Tibial nerve (tissue), 4 donors: ENCODE results near the gene TRMT10C. TPM values are rescaled to one million over a fixed set of nuclear protein-coding genes. Genes with fewer than 3 reads are reported as not detected.
A peak's percentile ranks its signal among the peaks of the same experiment; 100 is the strongest.

Experiments
- DNase-seq, 2 donors: peaks; one replicate each; pipeline ENCODE4 v3.0.0-alpha.2; 2019; ENCODE audit warnings: low spot score in 2 of 2
- H3K27ac ChIP-seq, 4 donors: fragments of 200-600 bp; sonication (generic) in 3 of 4; one replicate each; pipeline ENCODE4 v1.5.1; 2017 to 2019; ENCODE audit warnings: mild to moderate bottlenecking in 1 of 4
- H3K27me3 ChIP-seq, 2 donors: fragments of 200-600 bp; sonication (generic) in 1 of 2; one replicate each; pipeline versions ENCODE4 v1.5.1 to v1.6.0; 2017 to 2019
- H3K36me3 ChIP-seq, 3 donors: fragments of 200-600 bp; sonication (generic); one replicate each; pipeline ENCODE4 v1.5.1; 2018 to 2019
- H3K4me1 ChIP-seq, 4 donors: fragments of 200-600 bp; sonication (generic) in 3 of 4; one replicate each; pipeline ENCODE4 v1.5.1; 2017 to 2019
- H3K4me3 ChIP-seq, 4 donors: fragments of 200-600 bp; sonication (generic) in 3 of 4; one replicate each; pipeline ENCODE4 v1.5.1; 2017 to 2019; ENCODE audit warnings: mild to moderate bottlenecking in 1 of 4, moderate library complexity in 1 of 4
- H3K9me3 ChIP-seq, 4 donors: fragments of 200-600 bp; sonication (generic) in 3 of 4; one replicate each; pipeline ENCODE4 v1.5.1; 2017 to 2019
- EP300 ChIP-seq, 2 donors: sonication (generic); formaldehyde crosslinking; IDR thresholded peaks; one replicate each; pipeline ENCODE4 v1.6.1; 2017; ENCODE audit warnings: antibody characterized with exemption in 2 of 2, mild to moderate bottlenecking in 1 of 2
- POLR2A ChIP-seq, 2 donors: fragments of 450-650 bp; IDR thresholded peaks; one replicate each; pipeline ENCODE4 v1.6.1; 2017; ENCODE audit warnings: antibody characterized with exemption in 2 of 2, mild to moderate bottlenecking in 2 of 2, moderate library complexity in 2 of 2
- WGBS, 2 donors: methylation state at CpG; one replicate each; pipeline ENCODE4 v1.1.5; 2018; 5-methylcytosine and 5-hydroxymethylcytosine counted together
- total RNA-seq, 4 donors: library from RNA; depleted of rRNA; stranded (reverse); fragments of >200 nt; gene quantifications; one replicate each; pipeline ENCODE4 v1.1.0, GENCODE V29; 2016
- TF ChIP-seq, protein P1 (sequence below), 5 experiments: fragments of 200-600 bp in 3 of 5; fragments of 450-650 bp in 2 of 5; sonication (generic) in 3 of 5; IDR thresholded peaks; one replicate each; pipeline ENCODE4 v1.5.1; 2016 to 2019; ENCODE audit warnings: antibody characterized with exemption in 5 of 5, mild to moderate bottlenecking in 3 of 5, moderate library complexity in 2 of 5

TRMT10C gene
- total RNA-seq, 4 donors from 2014 or later: 12.6 to 26.7 (median 16.2) TPM

DNA sequence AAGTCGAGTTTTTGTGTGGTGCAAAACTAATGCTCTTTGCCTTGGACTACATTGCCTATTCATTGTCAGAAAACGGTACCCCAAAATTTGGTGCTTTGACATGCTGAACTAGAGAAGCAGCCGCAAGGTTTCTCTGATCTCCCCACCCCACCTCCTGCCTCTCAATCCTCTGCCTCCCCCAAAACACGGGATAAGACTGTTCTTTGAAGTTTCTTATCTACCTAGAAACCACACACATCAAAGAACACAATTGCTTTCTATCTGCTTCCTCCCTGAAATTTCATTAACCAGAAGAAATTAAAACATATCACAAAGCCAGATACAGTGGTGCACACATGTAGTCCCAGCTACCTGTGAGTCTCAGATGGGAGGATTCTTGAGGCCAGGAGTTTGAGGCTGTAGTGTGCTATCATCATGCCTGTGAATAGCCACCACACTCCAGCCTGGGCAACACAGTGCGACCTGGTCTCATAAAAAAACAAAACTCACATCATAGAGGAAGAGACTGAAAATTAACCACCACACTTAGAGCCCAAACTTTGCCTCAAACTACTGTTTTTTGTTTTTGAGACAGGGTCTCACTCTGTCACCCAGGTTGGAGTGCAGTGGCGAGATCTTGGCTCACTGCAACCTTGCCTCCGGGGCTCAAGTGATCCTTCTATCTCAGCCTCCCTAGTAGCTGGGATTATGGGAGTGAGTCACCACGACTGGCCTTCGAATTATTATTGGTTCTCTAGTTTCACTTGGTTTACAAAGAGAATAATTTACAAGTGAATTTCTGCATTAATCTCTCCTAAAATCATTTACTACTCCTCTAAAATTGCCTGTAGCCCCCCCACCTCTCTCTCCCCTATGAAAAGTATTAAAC, 9.6 kb downstream of the TRMT10C start:
- no peaks in the 10 kb centered on the region for H3K9me3 ChIP-seq
- H3K27me3 ChIP-seq: no peaks in the 10 kb centered on the region
- peaks cover 0 to 24% (median 15%) of the 10 kb centered on the region in 4 donors for H3K4me1 ChIP-seq
- no peak overlapping the region for H3K4me3 ChIP-seq
- TF ChIP-seq POLR2A (IDR thresholded peaks at IDR 0.05) (no peak), EP300 (IDR thresholded peaks at IDR 0.05) (no peak)
- TF ChIP-seq, protein P1, sequence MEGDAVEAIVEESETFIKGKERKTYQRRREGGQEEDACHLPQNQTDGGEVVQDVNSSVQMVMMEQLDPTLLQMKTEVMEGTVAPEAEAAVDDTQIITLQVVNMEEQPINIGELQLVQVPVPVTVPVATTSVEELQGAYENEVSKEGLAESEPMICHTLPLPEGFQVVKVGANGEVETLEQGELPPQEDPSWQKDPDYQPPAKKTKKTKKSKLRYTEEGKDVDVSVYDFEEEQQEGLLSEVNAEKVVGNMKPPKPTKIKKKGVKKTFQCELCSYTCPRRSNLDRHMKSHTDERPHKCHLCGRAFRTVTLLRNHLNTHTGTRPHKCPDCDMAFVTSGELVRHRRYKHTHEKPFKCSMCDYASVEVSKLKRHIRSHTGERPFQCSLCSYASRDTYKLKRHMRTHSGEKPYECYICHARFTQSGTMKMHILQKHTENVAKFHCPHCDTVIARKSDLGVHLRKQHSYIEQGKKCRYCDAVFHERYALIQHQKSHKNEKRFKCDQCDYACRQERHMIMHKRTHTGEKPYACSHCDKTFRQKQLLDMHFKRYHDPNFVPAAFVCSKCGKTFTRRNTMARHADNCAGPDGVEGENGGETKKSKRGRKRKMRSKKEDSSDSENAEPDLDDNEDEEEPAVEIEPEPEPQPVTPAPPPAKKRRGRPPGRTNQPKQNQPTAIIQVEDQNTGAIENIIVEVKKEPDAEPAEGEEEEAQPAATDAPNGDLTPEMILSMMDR (IDR thresholded peaks at IDR 0.05): no peak
- WGBS, 2 donors: 72 to 78% methylated on average over 9 of the region's 9 CpGs
- no peak for DNase-seq
- H3K27ac ChIP-seq: no peak overlapping the region
- peaks cover 0 to 16% (median 0%) of the 10 kb centered on the region in 3 donors for H3K36me3 ChIP-seq

DNA sequence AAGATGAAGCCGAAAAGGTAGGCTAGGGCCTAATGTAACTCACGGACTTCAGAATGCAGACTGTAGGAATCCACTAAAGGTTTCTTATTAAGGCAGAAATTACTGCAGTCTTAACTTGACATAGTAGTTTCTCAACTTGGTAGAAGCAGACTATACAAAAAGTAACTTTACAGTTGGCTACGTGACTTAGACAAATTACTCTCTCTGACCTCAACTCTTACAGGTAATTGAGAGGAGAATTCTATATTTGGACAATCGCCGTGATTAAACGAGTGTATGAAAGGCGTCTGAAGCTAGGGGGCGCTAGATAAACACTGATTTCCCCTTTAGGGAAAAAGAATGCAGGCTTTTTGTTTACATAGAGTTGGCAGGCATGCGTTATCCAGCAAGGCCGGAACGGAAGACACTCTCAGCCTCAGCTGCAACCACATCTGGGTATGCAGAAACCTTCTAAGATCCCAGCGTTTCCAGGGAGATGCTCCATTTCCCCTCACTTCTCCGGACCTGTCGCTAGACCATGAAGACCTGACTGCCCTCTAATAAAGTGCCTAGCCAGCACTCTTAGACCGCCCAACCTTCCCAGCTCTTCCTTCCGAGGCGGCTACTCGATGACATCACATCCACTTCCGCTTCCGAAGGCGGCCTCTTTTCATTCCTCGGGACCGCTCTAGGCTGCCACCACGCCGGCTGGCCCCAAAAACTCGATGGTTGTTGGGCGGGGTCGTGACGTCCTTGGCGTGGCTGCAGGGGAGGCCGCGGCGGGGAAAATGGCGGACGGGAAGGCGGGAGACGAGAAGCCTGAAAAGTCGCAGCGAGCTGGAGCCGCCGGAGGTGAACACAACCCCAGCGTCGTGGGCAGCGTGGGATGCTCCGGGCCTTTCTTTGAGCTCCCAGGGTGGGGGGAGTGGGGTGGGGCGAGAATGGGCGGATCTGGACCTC, 12.1 kb downstream of the TRMT10C start, which contains the start of gene PCNP:
Gene PCNP, plus strand, starts transcription at position 732 of the 939 bp plus-strand sequence. Its CDS starts 36 bp downstream, at position 768.
- H3K27ac ChIP-seq: peak within 1 kb of the TSS; percentile 96 to 99 (median 99)
- H3K9me3 ChIP-seq: no peaks in the 10 kb centered on the region
- H3K36me3 ChIP-seq: peaks cover 0 to 15% (median 0%) of the 10 kb centered on the region in 3 donors
- WGBS, 2 donors: 2 to 3% methylated on average over 39 to 47 of the region's 47 CpGs
- H3K4me1 ChIP-seq: peaks cover 0 to 47% (median 26%) of the 10 kb centered on the region in 4 donors
- peak within 1 kb of the TSS; percentile 86 to 99 (median 94) for H3K4me3 ChIP-seq
- H3K27me3 ChIP-seq: no peaks in the 10 kb centered on the region
- TF ChIP-seq, protein P1 (IDR thresholded peaks at IDR 0.05): peak; percentile 80 to 93 (median 86)
- TF ChIP-seq POLR2A (IDR thresholded peaks at IDR 0.05) (peak; percentile 60 to 84), EP300 (IDR thresholded peaks at IDR 0.05) (peak; percentile 80 to 97)
- peak; percentile 97 to 99 for DNase-seq

DNA sequence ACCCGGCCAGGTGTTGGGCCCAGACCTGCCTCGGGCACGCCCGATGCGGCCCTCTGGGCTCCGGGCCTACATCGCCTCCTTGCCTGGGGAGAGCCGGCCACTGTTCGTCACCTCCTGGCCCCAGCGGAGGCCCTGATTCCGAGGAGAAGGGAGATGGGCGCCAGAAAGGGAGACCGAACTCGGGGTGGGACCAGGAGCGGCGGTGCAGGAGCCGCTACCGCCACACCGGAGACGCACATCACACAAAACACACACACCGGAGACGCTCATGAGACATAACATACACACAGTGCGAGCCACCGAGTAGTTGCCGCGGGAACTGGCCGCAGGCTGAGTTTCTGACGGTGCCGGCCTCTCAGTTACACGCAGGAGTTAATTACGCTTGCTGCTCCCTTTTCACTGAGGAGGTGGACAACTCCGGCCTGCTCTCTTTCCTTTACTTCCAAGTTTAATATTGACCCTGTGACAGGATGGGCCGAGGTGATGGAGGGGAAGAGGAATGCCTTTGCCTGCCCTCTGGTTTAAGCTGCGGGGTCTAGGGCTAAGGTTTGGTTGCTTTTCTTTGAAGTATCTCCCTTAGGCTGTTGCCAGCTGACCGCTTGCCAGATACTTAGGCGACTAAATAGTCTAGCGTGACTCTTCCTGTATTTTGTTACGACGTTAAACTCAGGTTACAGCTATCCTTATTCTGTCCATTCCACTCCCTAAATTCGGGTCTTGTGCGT, 12.9 kb downstream of the TRMT10C start:
- peaks cover 0 to 55% (median 28%) of the 10 kb centered on the region in 4 donors for H3K4me1 ChIP-seq
- peak in 1 of 2 donors; percentile 51 for DNase-seq
- no peak for TF ChIP-seq POLR2A (IDR thresholded peaks at IDR 0.05)
- TF ChIP-seq, protein P1 (IDR thresholded peaks at IDR 0.05): no peak
- peak in 1 of 2 donors; percentile 42 for TF ChIP-seq EP300 (IDR thresholded peaks at IDR 0.05)
- H3K27ac ChIP-seq: peak overlapping the region; percentile 96 to 99 (median 99)
- H3K4me3 ChIP-seq: peak overlapping the region; percentile 86 to 99 (median 94)
- no peaks in the 10 kb centered on the region for H3K9me3 ChIP-seq
- peaks cover 0 to 19% (median 1%) of the 10 kb centered on the region in 3 donors for H3K36me3 ChIP-seq
- 1% methylated on average over 19 to 41 of the region's 41 CpGs for WGBS, 2 donors
- H3K27me3 ChIP-seq: no peaks in the 10 kb centered on the region

DNA sequence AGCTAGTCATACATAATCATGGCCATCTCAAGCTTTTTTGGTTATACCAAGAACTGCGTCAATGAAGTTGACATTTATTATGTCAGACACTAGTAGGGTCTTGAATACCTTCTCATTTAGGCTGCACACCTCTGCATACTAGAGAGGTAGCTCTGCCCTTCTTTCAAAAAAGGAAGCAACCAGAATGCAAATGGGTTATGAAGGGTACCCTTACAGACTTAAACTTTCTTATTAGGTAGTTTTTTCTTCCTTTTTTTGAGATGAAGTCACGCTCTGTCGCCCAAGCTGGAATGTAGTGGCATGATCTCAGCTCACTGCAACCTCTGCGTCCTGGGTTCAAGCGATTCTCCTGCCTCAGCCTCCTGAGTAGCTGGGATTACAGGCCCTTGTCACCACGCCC, 15.6 kb downstream of the TRMT10C start:
- Histone ChIP-seq H3K27ac (no peak overlapping the region), H3K27me3 (no peaks in the 10 kb centered on the region), H3K9me3 (no peaks in the 10 kb centered on the region), H3K4me3 (no peak overlapping the region), H3K36me3 (peaks cover 0 to 25% (median 4%) of the 10 kb centered on the region in 3 donors), H3K4me1 (peaks cover 0 to 78% (median 36%) of the 10 kb centered on the region in 4 donors)
- TF ChIP-seq, protein P1 (IDR thresholded peaks at IDR 0.05): no peak
- no peak for TF ChIP-seq POLR2A (IDR thresholded peaks at IDR 0.05)
- TF ChIP-seq EP300 (IDR thresholded peaks at IDR 0.05): no peak
- no peak for DNase-seq
- 91 to 97% methylated on average over 6 of the region's 6 CpGs for WGBS, 2 donors
